GM12891 (cell line): ENCODE data around the gene IGFL3. TPM values are rescaled to one million over a fixed set of nuclear protein-coding genes. Genes with fewer than 3 reads are reported as not detected.
"Not testable (repeated sequence)": the region's sequence is repeated elsewhere in the genome, so short reads cannot be mapped to it uniquely, and the experiment has no call there.

ENCODE experiments used
- DNase-seq: peaks from one replicate; pipeline ENCODE4 v3.0.0; 2011; ENCODE audit warnings: low spot score; ENCODE audit not compliant: insufficient read length
- FAIRE-seq: peaks from 2 replicates; lab custom pipeline; 2011; peaks lifted over from hg19 to GRCh38; lab: Jason Lieb, UNC
- PAX5 ChIP-seq: IDR thresholded peaks from 2 replicates; pipeline ENCODE4 v1.6.1; 2011; ENCODE audit warnings: low read length, moderate library complexity, mild to moderate bottlenecking; ENCODE audit not compliant: insufficient read depth, severe bottlenecking
- POLR2A ChIP-seq: IDR thresholded peaks from 2 replicates; pipeline ENCODE4 v1.6.1; 2011; ENCODE audit warnings: low read depth, low read length, control low read depth
- POLR2AphosphoS5 ChIP-seq: IDR thresholded peaks from 2 replicates; pipeline ENCODE4 v1.6.1; 2011; ENCODE audit warnings: low read depth, low read length, control low read depth
- POU2F2 ChIP-seq: IDR thresholded peaks from 2 replicates; pipeline ENCODE4 v1.6.1; 2011; ENCODE audit warnings: low read depth, mild to moderate bottlenecking, control low read depth, low read length, moderate library complexity
- SPI1 ChIP-seq: IDR thresholded peaks from 2 replicates; pipeline ENCODE4 v1.6.1; 2011; ENCODE audit warnings: low read depth, low read length, control low read depth
- TAF1 ChIP-seq: IDR thresholded peaks from 2 replicates; pipeline ENCODE4 v1.6.1; 2011; ENCODE audit warnings: low read depth, low read length, control low read depth
- polyA plus RNA-seq: library from polyadenylated mRNA; unstranded; fragments of >200 nt; gene quantifications from one replicate; pipeline ENCODE4 v1.2.1, GENCODE V29; 2012; ENCODE audit warnings: low read depth, missing spikeins, inconsistent platforms; ENCODE audit not compliant: missing spikeins

Gene IGFL3
- not detected for polyA plus RNA-seq

DNA sequence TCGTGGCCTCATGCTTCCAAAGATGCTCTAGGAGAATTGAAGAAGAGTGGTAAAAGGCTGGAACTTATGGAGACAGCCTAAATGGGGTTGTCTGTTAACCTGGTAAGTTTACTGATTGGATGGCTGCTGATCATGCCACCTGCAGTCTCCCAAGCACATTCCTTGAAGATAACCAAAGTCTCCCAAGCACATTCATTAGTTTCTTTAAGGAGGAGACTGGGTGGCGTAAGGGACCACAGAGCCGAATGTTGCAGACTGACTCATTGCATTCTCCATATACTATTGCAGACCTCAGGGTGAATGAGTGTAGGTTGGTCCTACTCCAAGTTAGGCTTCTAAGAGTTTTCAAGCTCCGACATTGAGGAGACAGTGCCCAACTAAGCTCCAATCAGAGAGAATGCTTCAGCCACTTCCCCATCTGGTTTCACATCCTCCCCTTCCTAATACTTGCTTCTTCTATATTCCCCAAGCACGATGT, at the start of gene IGFL3:
IGFL3 (minus strand) TSS at position 51 of the 478 bp plus-strand sequence; CDS start at position 12, 39 bp downstream.
- FAIRE-seq (no peak), DNase-seq (no peak)
- TF ChIP-seq SPI1 (peak; percentile 24; the same call in 1 of the 2 replicates), TAF1 (no peak)

DNA sequence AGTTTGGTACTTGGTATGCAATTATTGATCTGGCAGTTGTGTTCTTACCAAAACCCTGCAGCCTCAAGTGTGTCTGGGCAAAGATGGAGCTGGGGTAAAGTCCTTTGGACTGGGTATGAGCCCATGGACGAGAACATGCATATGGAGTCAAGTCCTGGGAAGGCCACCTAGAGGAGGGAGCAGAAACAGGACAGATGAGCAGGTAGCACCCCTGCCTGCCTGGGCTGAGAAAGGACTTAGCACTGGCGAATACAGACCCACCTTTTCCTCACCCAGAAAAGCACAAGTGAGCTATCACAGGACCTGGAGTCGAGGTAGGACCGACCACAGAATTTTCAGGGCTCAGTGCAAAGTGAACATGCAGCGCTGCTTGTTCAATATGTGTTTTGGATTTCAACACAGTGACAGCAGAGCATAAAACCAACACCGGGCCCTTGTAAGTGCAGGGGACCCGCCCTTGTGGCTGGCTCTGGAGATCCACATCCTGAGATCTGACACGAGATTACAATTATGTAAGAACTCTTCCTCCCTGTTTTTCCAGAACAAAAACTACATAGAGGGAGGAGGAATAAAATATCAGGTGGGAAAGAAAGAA, 49.5 kb upstream of the IGFL3 start:
- no peak for DNase-seq
- TF ChIP-seq PAX5 (no peak), POLR2A (no peak), POU2F2 (no peak), SPI1 (no peak)
- no peak for FAIRE-seq

DNA sequence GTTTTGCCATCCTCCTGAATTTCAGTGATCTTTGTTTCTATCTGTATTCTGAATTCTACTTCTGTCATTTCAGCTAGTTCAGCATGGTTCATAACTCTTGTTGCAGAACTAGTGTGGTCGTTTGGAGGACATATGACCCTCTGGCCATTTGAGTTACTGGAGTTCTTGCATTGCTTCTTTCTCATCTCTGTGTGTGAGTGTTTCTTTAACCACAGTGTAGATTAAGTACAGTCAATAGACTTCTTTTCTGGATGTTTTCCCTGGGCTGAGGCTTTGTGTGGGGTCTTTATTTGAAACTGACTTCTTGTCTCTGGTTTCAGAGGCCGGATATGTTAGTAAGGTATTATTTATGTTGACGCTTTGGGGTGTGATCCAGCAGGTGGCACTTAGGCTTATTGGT, 38.2 kb upstream of the IGFL3 start:
- DNase-seq (no peak), FAIRE-seq (no peak)
- no peak for TF ChIP-seq PAX5
- TF ChIP-seq SPI1: no peak
- TF ChIP-seq POLR2A: no peak
- no peak for TF ChIP-seq POLR2AphosphoS5
- TF ChIP-seq TAF1: no peak
- no peak for TF ChIP-seq POU2F2

DNA sequence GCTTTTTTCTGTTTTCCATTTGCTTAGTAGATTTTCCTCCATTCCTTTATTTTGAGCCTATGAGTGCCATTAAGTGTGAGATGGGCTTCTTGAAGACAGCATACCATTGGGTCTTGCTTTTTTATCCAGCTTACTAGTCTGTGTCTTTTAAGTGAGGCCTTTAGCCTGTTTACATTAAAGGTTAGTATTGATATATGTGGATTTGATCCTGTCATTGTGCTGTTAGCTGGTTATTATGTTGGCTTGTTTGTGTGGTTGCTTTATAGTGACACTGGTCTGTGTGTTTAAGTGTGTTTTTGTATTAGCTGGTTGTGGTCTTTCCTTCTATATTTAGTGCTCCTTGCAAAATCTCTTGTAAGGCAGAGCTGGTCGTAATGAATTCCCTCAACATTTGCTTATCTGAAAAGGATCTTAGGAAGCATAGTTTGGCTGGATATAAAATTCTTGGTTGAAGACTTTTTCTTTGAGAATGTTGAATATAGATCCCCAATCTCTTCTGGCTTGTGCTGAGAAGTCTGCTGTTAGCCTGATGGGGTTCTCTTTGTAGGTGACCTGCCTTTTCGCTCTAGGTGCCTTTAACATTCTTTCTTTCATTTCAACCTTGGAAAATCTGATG, 37.3 kb upstream of the IGFL3 start:
- FAIRE-seq, DNase-seq: not testable (repeated sequence)

DNA sequence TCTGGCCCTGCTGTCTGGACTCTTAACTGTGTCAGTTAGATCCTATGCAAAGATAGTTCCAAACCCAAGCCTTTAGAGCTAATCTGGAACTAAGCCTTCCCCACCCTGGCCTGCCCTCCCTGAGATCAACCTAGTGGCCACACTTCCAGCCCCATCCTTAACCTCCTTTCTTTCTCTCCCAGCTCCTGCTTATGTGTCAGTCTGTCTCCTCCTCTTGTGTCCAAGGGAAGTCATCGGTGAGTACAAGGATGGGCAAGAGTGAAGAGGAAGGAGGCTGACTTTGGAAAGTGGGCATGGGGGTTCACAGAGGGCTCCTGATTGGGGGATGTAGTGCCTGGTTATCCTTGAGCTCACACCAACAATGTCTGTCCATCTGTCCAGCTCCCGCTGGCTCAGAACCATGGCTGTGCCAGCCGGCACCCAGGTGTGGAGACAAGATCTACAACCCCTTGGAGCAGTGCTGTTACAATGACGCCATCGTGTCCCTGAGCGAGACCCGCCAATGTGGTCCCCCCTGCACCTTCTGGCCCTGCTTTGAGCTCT, 35.8 kb upstream of the IGFL3 start:
- TF ChIP-seq PAX5 (no peak), POLR2AphosphoS5 (no peak), TAF1 (no peak), SPI1 (no peak), POLR2A (no peak), POU2F2 (no peak)
- FAIRE-seq: no peak
- DNase-seq: no peak

DNA sequence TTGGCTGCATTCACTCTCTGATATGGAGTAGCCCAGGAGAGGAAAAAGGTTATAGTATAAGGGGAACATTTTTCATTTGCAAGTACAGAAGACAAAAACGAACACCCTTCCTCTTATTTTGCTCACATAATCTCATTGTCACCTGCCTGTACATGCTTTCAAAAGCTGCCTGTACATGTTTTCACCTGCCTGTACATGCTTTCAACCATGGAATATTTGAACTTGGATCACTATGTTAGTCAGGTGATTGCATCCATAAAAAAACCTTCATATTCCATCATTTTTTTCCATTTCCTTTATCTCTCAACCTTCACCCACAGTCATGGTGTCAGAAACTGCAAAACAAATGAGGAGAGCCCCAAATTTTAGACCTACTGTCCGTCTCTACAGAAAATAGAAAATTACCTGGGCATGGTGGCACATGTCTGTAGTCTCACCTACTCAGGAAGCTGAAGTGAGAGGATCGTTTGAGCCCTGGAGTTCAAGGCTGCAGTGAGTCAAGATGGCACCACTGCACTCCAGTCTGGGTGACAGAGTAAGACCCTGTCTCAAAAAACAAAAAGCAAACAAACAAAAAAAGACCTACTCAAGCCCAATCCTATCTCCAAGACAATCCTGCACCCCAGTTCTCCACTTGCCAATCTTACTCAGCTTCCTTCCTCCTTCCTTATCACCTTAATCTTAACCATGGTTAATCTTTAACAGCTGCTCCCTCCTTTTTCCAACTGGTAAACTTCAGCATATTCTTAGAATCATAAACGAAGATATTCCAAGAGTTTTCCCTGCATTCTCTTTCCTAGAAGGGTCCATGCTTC, 35.1 kb upstream of the IGFL3 start:
- TF ChIP-seq TAF1: no peak
- TF ChIP-seq SPI1: no peak
- no peak for TF ChIP-seq POLR2AphosphoS5
- TF ChIP-seq POU2F2: no peak
- TF ChIP-seq POLR2A: no peak
- no peak for TF ChIP-seq PAX5
- DNase-seq (no peak), FAIRE-seq (no peak)

DNA sequence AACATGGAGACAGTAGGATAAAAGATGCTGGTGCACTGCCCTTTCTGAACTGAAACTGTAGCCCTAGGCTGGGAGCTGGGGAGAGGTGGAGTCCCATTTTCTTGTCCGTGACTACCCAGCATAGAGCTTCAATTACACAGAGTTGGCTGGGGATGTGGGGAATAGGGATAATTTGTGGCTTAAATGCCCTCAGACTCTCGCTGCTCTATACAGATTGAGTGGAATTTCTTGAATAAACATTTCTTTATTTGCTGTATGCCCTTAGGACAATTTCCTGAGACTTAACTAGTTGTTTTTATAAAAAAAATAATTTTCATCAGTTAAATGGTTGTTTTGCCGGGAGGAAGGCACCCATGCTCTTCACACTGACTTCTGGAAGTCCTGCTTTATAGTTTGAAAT, 30.7 kb upstream of the IGFL3 start:
- DNase-seq: no peak
- no peak for FAIRE-seq
- TF ChIP-seq SPI1: no peak

DNA sequence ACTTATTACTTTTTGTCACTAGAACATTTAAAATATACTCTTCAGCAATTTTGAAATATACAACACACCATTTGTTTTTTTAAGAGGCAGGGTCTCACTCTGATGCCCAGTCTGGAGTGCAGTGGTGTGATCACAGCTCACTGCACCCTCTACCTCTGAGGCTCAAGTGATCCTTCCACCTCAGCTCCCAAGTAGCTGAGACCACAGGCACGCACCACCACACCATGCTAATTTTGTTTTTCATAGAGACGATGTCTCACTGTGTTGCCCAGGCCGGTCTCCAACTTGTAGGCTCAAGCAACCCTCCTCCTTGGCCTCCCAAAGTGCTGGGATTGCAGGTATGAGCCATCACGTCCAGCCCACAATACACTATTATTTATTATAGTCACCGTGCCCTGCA, 26.1 kb upstream of the IGFL3 start:
- no peak for TF ChIP-seq PAX5
- TF ChIP-seq POU2F2: no peak
- TF ChIP-seq POLR2AphosphoS5: no peak
- TF ChIP-seq TAF1: no peak
- no peak for TF ChIP-seq POLR2A
- TF ChIP-seq SPI1: no peak
- FAIRE-seq (no peak), DNase-seq (no peak)

DNA sequence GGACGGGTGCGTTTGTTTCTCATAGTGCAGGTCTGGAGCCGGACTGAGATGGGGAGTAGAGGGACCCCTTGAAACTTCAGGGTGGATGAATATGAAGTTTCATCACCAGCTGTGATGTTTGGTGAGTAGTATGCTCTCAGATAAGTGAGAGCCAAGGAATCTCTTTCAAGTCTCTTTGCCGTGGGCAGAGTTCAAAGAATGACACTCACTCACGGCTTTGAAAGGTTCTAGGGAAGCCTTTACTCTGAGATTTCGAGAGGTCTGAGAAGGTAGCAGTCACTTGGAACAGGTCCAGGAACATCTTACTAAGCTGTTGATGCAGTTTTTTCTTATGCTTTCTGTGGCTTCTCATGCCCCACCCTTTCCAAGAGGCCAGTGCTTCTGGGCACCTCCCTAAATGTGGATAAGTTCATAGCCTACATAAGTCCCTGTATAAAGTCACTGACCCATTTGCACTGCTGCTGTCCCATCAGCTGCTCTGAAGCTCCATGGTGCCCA, 23.4 kb upstream of the IGFL3 start, which contains the start of gene IGFL2:
IGFL2 (plus strand) TSS at position 448 of the 498 bp plus-strand sequence; CDS start at position 489, 41 bp downstream.
- DNase-seq (no peak), FAIRE-seq (no peak)
- no peak for TF ChIP-seq POU2F2
- TF ChIP-seq TAF1: no peak
- no peak for TF ChIP-seq POLR2A
- no peak for TF ChIP-seq SPI1
- no peak for TF ChIP-seq POLR2AphosphoS5
- no peak for TF ChIP-seq PAX5
